Mucosa of gallbladder (tissue), 1 donor: Measurements from ENCODE around the gene IGF1R. TPM values are rescaled to one million over a fixed set of nuclear protein-coding genes. Genes with fewer than 3 reads are reported as not detected.

ENCODE experiments used
- DNase-seq: peaks from one replicate; pipeline ENCODE4 v3.0.0-alpha.2; 2020; ENCODE audit warnings: low spot score
- total RNA-seq: library from RNA; stranded (reverse); gene quantifications from one replicate; pipeline ENCODE4 v1.2.1, GENCODE V29; 2021
- donor health status: DM: no; HTN: no; CAD: no.

IGF1R gene
- total RNA-seq, 1 donor from 2014 or later = 46.9 TPM

DNA sequence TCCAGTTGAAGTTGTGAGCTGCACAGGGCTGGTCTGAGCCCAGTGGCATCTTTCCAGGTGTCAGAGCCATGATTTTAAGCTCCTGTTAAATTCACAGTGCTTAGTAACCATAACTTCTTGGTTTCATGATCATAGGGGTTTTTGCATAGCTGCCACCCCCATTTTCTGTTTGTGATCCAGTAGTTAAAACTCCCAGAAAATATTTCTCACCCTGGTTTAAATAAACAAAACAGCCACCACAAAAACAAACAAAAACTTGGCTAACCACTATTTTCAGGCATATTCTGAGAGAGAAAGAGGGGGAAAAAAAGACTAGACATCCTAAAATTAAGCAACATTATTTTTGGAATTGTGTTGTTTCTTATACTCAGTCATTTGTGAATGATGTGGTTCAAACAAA, 175.3 kb downstream of the IGF1R start:
- no peak for DNase-seq

DNA sequence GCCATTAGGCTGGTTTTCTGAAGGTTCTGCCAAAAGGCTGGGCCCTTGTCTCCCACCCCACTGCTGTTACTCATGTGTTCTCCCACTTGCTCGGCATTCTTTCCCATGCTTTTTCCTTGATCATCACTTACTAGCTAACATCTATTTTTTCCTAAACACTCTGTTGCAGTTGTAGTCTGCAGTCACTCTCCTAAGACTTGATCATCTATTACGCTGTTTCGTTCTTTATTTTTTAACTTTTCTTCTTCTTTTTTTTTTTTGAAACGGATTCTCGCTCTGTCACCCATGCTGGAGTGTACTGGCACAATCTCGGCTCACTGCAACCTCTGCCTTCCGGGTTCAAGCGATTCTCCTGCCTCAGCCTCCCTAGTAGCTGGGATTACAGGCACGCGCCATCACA, 176.3 kb downstream of the IGF1R start:
- DNase-seq = no peak

DNA sequence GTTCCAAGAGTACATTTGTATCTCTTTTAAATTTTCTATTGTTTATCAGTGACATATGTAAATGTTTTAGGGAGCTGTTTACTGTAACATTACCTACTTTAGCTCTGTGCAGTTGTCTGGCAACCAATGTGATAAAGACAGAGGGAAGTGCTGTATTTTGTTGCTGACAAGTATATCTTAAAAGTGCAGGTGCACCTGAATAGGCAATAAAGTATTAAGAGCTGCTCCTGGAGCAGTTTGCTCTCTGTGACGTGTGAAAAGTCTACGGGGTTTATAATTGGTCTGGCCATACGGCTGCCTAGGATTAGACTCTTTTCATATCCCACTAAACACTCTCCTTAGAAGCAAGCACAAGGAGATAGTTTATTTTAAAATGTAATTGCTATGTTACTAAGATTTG, 178.3 kb downstream of the IGF1R start:
- no peak for DNase-seq

DNA sequence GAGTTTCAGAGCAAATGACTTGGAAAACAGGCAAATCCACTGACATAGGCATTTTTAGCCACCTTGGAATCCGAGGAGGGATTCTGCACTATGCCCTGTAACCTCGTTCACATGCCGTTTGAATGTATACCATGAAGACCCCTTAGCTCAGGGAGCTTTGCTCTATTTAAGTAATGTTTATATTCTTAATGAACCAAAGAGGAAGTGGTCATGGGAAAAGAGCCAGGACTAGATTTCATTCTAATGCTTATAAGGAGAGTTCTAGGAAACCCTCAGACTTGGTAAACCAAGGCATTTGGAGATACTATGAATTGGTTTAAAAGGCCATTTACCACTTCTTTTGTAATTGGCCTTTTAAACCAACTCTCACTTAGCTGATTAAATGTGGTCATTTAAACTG, 178.9 kb downstream of the IGF1R start:
- no peak for DNase-seq

DNA sequence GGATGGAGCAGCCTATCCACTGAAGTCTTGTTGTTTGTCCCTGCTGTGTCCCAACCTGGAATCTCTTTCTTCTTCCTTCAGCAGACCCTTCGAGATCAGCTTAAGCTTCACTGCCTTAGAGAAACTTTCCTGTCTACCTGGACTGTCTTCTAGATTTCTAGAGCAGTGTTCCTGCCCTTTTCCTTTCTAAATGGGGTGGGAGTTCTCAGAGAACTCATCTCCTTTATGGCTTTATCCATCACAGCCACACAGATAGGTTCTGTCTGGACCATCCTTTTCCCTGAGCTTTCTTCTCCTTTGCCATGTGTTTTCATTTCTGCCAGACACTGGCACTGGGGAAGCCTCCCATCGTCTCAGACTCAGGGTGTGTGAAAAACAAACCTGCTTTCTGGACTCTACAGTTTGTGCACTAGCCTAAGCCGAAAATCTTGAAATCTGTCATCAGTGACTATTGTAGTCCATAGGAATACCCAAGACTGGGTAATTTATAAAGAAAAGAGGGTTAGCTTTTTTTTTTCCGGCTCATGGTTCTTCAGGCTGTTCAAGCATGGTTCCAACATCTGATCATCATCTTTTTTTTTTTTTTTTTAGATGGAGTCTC, 181.8 kb downstream of the IGF1R start:
- DNase-seq = no peak

DNA sequence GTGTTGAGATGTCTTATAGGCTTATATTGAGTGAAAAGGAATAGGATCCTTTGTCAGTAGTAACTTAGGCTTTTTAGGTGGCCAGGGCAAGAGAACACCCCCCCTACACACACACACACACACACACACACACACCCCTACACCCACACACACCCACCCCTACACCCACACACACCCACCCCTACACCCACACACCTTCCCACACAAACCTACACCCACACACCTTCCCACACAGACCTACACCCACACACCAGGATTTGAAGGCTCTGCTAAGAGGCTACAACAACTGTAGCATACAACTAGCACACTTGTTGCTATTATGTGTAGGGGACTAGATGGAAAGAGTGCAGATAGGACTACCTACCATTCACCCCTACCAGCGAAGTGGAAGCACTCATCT, 186.6 kb downstream of the IGF1R start:
- no peak for DNase-seq

DNA sequence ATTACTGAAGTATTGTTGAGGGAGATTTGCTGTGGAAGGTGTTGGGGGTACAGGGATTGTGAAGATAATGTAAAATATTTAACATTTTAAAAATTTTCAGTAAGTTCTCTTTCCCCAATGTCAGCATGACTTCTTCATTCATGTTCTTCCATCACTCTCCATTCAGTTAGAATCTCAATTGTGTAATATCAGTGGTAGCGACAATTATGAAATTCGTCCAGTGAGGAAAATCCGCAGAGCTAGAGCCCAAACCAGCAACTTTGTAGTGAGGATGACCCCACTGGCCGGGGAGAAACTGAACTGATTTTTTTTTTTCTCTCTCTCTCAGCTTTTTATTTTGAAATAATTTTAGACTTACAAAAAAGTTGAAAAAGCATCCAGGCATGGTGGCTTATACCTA, 187.5 kb downstream of the IGF1R start:
- no peak for DNase-seq

DNA sequence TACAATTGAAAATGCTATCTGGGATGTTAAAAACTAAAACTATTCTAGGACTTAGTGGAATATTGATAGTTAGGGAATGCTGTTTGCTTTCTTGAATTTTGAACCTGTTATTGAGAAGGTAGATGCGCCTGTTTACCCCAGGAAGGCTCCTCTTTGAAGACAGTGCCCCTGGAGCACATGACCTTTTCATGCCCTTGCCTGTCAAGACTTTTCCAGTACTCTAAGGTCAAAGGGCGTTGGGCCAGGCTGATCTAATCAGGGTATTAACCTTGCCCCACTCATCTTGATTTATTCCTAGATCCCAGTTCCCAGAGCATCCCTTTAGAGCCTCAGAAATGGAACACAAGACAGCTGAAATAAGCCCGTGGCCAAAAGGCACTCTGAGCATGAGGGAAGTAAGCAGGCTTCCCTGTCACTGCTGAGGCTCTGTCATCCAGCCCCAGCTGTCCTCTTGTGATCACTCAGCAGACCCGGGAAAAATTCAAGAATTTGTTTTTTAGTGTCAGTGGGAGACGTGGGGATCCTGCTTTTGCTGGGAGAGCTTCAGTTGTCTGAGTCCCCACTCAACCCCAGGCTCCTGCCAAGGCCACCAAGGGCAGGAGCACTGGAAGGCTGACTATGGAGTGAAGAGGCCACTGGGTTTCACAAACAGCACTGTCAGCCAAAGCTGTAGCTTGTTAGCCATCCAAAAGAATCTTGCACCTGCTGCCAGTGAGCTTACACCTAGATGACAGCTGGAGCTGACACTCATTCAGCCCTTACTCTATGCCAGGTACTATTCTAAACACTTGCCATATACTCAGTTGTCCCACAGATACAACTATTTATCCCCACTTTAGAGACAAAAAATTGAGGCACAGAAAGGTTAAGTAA, 190.3 kb downstream of the IGF1R start:
- no peak for DNase-seq

DNA sequence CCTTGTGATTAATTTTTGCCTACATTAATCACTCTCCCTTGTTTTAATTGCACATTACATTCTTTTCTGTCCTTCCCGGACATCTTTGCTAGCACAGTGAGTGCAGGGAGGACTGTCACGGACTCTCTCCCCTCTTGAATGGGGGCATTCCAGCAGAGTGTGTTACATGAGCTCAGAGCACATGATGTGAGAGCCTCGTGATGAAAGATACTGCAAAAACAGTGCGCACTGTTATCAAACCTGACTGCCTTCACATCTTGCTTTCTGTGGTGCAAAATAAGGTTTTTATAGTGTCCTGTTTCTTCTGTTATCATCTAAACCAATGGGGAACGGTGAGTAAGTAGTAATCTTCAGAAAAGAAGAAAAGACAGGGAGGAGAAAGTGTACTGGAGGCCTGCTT, 191.7 kb downstream of the IGF1R start:
- DNase-seq = no peak

DNA sequence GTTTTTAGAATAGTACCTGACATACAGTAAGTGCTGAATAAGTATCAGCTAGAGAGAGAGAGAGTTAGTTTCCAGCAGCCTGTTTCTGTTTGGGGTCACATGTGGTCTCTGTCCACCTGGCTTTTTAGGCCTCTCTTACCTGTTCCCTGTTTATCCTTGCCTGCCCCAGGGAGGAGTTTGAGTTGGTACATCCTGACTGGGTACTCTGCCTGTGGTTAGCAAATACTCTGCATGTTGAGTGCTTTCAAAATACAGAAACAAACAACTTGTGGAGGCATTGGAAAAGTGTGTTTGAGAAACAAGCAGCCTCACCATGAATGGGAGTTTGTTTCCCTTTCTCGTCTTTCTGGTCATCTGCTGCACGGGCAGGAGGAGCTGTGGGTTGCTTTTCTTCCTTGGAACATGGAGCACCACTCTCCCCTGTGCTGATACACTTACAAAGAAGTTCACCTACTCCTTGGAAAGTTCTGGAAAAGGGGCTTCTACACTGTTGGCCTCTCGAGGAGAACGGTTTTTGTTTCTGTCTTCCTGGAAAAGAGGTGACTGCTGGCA, 193.2 kb downstream of the IGF1R start:
- DNase-seq = no peak

DNA sequence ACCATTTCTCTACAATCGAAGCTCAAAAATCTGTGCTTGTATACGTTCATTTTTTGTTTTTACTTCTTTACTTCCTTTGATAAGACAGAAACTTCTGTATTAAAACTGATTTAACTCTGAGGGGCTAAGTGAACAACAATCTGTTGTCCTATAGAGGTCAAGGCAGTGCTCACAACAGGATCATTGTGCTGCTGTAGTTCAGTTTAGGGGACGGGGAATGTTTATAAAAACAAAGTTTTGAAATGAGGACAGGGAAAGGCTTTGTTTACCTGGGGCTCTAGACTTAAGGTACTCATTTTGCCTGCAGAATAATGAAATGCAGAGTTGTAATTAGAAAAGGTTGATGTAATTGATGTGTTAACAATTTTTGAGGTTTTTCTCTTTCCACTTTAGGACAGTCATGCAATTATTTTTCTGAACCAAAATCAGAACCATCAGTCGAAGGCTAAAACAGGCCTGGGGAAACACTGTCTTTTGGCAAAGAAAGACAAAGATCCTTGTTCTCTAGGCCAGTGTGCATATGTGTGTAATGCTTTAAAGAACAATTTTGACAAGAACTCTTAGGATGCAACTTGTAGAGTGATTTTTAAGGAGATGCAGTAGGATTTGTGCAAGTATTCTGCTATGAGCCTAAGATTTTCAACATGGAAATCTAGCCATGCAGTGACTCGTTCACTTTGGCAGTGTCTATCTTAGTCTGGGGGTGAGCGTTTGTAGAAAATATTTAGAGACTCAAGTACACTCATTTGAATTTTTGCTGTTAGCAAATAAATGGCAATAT, 194.0 kb downstream of the IGF1R start:
- no peak for DNase-seq

DNA sequence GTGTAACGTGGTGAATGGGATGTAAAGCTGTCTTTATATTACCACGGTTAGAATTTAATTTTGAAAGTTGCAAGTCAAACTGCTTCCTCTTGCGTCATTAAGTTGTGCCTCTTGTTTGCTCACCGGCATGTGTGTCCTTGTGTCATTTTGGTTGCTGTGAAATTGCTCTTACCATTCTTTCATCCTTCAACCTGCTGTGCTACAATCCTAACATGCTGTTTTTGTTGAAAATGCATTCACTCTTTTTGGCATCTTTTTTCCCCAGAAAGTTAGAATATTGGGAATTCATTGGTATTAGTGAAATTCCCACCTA, 194.6 kb downstream of the IGF1R start:
- no peak for DNase-seq

DNA sequence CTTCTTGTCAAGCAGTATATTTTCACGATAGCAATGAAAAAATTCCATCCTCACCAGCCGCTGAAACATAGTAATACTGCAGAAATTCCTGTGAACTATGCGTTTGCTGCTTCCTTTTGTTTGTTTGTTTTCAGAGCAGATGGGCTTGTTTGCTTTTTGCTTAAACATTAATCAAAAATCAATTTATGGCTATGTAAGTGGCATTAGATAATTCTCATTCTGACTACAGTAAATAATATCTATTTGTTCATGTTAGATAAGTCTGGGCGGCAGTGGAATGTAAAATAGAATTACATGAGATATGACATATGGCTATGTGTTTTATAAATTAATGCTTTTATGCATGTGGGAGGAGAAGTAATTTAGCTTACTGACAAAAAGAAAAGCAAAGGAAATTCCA, 195.5 kb downstream of the IGF1R start:
- no peak for DNase-seq

DNA sequence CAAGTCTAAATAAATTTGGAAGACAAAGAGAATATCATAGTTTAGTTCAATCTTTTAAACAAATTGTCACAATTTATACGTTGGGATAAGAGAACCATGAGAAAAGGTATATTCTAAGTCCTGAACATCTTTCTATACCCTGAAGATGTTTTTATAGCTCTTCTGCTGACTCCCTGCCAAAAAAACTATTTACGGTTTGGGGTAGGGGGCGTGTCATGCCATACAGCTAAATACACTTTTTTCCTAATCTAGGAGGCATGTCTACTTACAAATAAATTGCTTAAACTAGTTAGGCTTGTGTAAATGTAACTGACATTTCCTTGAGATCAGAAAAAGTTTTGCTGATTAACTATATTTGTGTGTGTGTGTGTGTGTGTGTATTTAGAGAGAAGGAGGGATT, 195.9 kb downstream of the IGF1R start:
- no peak for DNase-seq

DNA sequence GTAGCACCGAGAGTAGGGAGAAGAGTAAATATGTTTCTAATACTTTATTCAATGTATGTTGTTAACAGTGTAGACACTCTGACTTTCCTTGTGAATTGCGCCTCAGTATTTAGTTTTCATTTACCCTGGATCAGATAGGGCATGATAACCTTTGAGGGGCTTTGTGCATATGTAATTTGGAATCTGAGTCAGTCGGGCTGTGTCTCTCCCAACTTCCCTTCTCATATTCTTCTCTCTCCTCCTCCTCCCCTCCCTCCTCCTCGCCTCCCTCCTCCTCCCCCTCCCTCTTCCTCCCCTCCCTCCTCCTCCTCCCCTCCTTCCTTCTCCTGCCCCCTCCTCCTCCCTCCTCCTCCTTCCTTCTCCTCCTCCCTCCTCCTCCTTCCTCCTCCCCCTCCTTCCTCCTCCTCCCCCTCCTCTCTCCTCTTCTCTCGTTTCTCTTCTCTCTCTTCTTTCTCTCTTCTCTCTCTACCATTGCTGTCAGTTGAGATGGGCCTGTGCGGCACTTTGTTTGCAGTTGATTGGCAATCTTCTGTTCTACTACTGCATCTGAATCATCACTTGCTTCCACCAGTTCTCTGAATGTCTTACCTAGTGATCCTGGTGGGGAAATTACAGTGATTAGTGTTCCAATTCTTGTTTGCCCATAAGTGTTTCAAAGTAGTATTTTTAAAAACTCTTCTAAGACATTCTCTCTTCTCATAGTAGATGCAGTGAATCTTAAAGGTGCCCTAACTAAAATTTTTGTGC, 197.0 kb downstream of the IGF1R start:
- no peak for DNase-seq

DNA sequence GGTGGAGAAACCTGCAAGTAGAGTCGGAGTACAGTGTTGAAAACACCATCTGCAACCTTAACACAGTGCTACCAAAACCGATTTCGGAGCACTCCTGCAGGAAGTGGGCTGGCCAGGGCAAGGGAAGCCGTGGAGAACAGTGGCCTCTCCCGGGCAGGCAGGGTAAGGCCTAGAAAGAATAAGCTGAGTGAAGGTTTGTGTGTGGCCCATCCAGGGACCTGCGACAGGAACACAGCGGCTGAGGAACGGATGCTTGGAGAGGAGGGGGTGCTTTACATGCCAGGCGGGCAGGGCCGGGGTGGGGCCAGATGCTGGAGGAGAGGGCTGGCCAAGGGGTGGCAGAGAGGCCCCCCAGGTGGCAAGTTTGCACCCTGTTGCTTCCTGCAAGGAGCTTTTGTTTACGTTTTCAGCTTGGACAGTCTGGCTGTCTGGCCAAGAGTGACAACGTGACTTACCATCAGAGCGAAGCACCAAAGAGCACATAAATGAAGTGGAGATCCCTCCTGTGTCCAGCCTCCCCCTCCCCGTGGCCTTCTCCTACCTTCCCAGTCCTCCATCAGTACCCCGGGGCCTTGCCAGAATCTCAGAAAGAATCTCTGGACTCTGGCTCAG, 202.7 kb downstream of the IGF1R start:
- peak; percentile 73 for DNase-seq

DNA sequence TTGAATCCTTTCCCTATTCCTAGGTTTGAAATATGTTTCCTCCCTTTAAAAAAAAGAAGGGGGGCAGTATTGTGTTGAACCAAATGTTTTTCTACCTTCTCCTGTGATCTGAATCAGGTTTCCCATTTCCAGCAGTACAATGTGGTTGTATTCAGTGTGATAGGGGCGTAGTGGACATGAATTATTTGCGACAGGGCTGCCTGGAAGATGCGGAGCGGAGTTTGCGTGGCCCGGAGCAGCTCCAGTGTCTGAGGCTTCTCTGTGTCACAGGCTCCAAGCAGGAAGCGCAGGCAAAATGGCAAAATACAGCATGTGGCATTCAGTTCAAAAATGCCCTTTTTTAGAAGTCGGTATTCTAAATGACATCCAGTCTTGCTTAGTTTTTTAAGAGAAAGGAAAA, 204.8 kb downstream of the IGF1R start:
- DNase-seq = peak; percentile 94

DNA sequence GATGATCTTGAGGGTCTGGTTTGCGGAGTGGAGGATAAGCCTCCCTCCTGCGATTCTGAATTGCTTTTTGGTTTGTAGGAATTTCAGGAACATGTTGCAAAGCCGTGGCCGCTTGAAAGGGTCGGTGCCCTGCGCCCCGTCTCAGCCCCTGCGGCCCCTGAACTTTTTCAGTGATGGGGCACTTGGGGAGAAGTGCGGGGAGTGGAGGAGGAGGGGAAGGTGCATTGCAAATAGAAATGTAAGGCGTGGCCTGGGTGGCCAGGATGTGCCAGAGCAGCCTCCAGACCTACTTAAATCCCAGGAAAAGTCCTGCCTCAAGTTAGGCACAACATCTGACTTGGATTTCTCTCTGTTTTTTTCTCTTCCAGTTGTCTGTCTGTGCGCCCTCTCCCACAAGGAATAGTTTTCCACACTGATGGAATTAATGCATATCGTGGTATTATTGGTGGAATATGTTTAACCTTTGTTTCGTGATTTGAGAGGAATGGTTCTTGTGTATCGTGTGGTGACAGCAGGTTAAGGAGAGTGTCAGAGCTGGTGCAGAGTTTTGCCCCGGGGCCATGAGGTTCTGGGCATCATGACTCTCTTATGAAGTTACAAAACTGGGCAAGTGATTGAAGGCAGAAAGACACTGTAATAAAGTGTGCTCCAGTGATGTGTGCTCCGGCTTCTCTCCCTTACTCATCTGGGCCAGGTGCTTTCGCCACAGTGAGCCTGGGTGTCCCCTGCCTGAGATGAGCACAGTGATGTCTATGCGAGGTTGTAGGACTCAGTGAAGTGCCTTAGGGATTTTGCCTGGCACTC, 205.5 kb downstream of the IGF1R start:
- DNase-seq = no peak

DNA sequence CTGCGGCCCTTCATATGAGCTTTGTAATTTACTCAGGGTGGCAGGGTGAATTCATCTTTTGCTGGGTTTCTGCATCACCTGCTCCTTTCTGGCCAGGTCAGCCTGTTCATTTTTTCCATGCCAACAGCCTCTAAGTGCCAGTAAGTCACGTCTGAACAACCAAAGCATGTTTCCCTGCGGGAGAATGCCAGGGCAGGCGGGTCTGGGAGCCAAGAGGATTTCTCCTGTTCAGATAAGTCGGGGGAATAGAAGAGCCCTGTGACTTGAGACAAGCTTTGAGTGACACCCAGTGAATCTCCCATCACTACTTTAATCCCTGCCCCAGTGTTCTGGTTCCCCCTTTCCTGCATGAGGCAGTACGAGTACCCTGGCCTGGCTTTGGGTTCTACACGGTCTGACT, 206.2 kb downstream of the IGF1R start:
- no peak for DNase-seq

DNA sequence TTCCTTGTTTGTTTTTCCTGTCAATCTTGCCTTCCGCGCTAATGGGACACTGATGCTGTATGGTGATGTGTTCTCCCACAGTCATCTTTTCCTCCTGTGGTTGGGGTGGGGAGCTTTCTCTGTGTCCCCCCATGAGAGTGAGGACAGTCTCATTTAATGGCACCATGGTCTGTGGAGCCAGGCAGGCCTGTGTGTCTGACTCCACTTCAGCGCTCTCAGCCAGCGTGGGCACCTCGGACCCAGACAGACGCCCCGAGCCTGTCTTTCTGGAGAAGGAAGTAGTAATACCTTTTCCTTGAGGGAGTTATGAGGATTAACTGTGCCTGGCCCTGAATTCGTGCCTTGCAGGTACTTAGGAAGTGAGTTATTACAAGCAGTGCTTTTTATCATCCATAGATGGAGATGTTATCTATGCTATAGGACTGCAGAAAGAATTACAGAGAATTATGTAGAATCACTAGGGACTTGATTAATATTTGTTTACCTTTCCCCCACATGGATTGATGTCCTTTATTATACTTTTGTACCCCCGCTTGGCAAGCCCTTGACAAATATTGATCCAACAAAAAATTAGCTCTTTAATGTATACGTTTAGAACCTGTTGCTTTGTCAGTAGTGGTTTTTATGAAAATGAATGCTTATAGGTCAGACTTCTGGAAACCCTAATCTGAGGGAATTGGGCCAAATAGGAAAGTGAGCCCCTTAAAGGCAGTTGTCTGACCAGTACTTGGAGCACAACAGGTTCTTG, 206.9 kb downstream of the IGF1R start:
- DNase-seq = no peak
